ENCODE results near the gene CFAP46.

The CFAP46 gene

DNA sequence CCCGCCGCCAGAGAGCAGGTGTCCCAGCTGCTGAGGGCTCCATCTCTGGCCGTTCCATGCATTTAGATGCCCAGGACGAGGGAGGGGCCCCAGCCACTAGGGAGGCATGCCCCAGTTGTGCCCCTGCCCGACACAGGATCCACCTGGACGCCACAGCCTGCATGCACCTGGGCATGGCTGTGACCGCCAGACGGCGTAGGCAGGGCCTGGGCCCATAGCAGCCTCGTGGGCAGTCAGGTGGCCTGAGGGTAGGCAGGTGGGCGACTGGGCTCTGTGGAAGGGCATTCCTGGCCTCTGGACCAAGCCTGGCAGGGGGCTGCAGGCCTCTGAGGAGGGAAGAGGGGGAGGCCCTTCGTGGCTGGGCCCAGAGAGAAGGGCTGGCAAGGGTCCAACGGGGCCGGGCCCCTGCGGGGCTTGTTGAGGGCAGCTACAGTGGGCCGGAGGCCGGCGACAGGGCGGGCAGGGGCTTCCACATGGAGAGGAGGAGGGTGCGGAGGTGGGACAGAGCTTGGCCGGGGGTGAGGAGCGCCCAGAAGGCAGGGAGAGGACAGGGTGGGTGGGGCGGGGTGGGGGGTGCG is 80.4 kb downstream of the CFAP46 start:
- no peak for DNase-seq (ENCODE audit: low spot score)

DNA sequence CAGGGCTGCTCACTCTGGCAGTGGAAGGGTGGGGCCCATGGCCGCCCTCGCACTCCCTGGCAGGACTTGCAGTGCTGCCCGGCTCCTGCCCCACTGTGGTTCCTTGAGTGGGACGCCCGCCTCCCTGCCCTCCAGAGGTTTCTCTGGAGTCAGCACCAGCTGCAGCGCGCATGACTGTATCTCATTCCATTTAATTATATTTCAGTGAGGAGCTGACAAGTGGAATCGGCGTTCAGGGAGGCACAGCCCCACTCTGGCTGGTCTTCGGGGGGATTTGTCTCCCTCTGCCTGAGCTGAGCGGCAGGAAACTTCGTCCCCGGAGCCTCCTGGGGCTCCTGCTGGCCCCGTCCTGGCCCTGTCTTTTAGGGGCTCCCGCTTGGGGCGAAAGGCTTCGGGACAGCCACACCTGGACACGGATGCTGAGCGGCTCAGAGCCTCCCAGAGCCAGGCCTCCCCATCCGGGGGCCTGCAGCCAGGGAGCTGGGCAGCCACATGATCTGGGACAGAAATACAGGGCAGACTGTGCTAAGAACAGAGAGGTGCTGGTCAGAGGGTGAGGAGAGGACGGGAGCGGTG is 81.2 kb downstream of the CFAP46 start:
- no peak for DNase-seq (ENCODE audit: low spot score)

DNA sequence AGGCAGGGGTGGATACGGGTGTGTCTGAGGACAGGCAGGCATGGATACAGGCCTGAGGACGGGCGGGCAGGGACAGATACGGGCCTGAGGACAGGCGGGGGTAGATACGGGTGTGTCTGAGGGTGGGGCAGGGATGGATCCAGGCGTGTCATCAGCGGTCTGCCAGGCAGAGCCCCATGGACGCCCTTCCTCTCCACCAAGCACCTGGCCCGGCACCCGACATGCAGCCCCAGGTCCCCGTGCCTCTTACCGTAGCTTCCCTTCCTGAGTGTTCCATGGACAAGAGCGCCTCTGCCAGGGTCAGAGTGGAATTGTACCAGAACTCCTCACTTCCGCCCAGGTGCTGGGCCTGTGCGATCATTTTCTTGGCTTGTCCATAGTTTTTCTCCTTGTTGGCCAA is 81.8 kb downstream of the CFAP46 start:
- no peak for DNase-seq (ENCODE audit: low spot score)

DNA sequence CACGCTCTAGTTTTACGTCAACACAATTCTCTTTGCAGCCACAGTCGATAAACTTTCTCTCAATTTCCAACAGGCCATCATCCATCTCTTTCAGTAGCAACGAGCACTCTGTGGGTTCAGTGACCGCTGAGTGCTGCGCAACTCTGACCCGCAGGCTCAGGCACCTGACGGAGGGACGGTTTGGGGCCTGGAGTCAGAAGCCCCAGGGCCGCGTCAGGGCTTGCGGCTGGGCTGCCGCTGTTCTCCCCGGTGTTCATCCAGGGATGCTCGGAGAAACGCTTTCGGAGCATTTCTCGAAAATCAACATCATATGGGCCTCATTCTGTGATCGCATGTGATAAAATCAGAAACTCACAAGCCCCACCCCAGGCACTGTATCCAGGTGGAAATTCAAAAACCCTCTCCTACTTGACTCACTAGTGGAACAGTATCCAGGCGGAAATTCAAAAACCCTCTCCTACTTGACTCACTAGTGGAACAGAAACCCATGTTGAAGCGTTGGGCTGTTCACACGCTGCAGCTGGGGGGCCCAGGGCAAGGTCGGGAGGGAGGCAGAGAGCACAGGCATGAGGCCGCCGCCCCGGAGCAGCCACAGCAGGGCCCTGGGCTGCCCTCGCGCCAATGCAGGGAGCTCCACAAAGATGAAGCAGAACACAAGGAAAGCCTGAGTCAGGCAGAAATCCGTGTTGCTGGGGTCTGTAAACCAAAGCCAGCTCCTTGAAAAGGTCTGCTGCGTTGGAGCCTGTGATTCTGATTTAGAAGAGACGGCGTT is 83.1 kb downstream of the CFAP46 start:
- DNase-seq (ENCODE audit: low spot score), result no peak

DNA sequence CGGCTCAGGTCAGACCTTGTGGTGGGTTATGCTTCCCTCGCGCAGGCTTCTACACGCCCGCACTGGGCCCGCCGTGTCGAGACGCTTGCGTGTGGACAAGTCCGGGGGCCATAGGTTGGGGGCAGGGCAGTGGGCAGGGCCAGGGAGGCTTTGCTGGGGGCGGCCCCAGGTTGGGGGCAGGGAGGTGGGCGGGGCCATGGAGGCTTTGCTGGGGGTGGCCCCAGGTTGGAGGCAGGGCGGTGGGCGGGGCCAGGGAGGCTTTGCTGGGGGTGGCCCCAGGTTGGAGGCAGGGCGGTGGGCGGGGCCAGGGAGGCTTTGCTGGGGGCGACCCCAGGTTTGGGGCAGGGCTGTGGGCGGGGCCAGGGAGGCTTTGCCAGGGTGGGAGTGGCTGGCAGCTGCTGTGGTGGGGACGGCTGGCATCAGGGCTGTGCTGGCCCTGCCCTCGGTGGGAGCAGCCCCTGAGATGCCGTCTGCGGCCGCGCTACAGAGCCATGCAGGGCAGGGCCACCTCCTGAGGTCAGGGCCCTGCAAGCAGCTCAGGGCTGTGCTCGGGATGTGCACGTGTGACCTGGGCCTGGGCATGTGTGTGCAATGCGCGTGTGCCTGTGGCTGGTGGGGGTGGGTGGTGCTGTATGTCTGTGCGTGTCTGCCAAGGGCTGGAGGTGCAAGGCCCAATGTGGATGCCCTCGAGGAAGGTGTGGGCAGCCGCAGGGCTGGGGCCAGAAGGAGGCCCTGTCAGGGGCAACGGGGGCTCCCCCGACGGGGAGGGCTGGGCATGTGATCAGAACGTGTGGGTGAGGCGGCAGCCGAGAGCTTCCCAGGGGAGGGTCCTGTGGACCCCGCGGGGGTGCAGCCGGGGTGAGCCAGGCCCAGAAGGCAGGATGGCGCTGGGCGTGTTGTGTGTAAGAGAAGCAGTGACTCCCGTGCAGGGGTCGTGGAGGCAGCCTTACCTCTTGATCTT is 84.0 kb downstream of the CFAP46 start:
- DNase-seq (ENCODE audit: low spot score), result no peak

DNA sequence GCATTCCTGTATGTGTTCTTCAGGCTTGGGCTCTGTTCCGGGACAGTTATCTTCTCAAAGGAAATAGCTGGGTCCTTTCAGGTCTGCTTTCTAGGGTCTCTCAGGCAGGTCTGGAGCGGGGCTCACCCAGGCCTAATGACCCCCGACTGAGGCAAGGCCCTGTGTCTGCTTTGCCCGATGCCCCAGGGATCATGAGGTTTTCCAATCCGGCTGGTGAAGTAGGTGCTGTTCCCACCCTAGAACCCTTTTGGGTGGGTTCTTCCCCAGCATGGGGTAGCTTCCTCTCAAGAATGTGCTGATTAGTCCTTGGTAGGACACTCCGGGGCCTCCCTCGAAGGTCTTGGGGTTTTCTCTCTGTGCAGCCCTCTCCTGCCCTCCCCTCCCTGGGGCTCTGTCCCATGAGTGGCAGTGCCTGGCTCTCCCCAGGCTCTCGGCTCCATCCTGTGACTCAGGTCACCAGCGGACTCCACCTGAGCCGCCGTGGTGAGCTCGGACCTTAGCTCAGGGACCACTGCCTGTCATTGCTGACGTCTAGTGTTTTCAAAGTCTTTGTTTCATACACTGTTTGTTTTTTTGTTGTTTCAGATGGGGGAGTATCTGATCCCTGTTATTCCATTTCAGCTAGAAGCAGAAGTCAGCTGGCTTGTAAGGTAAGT is 85.4 kb downstream of the CFAP46 start:
- DNase-seq (ENCODE audit: low spot score), result no peak

DNA sequence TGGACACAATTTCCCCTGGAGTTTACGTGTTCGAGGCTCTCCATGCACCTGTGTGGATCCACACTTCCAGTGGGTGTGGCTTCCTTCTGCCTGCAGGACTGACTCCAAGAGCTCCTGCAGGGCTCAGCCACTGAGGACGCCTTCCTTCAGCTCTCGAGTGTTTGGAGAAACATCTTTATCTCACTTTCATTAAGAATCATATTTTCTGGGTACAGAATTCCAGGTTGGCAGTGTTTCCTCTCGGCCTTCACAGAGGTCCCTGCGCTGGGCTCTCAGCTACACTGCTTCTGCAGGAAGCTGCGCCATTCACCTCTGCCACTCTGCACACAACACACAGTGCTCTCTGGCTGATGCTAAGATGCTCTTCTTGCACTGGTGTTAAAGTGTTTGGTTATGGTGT is 86.5 kb downstream of the CFAP46 start:
- DNase-seq (ENCODE audit: low spot score), result no peak

DNA sequence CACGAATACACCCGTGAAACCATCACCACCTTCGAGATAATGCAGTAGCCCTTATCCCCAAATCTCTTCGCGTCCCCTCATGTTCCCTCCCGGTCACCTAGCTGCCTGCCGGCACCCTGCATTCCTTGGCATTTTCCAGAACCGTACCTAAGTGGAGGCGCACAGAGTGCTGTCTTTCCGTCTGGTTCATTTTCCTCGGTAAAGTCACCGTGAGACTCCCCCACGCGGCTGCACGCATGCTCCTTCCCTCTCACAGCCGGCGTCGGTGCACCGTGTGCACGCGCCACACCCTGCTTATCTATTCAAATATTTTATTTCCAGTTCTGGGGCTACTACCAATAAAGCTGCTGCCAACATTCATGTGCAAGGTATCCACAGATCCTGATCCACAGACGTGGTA is 90.9 kb downstream of the CFAP46 start:
- no peak for DNase-seq (ENCODE audit: low spot score)

DNA sequence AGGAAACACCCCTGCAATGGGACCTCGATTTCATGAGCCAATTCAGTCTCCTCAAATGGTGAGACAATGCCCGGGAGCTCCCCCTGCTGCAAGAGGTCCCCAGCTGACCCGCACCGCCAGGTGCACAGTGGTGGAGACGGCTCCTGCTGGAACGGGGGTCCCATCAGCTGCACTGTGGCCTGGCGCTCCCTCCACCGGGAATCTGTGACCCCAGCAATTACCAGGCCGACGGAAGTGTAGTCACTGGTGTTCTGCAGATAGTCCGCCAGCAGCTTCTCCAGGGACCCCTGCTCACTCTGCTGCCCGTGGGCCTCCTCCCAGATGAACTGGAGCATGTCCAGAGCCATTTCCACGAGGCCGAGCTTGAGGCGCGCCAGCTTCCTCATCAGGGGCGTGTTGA is 91.5 kb downstream of the CFAP46 start:
- no peak for DNase-seq (ENCODE audit: low spot score)

DNA sequence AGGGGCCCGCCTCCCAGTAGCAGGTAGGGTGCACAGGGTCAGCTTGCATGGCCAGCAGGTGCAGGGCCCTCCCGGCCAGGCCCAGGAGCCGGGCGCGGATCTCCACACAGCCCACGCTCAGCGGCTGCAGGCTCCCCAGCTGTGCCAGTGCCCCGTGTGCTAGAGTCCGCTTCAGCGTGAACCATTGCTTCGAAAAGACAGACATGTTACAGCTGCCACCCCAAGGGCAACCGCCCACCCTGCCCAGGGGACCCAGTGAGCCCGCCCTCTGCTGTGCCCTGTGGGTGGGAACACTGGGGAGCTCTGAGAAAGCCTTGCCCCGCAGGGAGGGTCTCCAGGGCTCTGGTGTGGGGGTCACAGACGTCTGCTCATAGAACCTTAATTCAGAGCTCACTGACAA is 92.1 kb downstream of the CFAP46 start:
- DNase-seq (ENCODE audit: low spot score), result no peak

DNA sequence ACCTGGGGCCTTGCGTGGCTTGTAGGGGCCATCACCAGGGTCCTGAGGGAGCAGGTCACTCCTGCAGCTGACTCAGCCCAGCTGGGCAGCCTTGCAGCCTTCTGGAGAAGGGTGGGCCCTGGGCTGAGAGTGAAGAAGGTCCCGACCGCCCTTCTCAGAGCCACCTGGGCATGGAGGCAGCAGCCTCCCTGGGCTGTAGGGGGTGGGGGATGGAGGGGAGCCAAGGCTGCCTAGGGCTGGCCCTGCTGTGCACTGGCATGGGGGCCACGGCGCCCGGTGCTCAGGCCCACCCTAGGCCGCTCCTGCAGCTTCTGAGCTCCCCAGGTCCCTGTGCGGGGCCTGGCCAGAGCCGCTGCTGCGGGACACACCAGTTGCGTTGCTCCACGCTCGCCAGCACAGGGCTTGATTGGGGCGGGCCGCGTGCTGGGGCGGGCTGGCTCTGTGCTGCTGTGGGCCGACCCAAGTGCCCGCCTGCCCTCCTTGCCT is 92.8 kb downstream of the CFAP46 start:
- DNase-seq (ENCODE audit: low spot score), result no peak

DNA sequence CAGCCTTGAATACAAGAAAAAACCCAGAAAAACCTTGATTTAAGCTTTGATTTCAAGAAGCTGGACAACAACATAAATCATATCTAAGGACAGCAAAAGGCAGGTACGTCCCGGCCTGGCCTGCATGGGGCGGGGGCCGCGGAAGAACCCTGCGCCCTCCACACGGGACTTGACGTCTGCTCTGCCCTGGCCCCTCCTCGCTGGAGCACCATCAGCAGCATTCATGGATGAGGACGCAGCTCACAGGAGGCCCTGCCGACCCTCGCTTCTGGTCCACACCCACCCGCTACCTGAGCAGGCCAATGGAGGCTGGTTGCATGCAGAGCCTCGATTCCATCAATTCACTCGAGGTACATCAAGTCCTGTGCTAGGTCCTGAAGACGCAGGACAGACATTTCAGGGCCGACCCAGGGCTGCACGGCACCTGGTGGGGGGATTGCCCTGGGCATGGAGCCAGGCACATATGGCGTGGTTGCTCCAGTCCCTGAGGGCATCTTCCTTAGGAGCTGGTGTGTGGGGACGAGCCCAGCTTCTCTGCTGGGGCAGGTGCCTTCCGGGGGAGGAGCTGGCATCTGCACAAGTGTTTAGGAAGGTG is 93.3 kb downstream of the CFAP46 start:
- no peak for DNase-seq (ENCODE audit: low spot score)

DNA sequence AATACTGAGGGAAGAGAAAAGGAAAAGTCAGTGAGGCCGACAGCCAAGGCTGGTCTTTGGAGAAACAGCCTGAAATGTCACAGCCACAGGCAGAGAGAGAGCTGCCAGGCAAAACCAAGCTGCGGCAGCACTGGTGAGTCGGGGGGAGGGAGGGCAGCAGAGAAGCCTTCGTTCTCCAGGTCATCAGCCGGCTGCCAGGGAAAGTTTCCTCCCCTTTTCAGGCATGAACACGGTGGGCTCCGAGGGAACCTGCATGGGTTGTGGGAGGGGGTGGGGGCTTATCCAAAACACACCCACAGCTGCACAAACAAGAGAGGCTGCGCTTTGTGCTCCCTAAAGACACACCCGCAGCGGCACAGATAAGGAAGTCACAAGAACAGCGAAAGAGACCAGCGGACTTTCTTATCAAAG is 94.1 kb downstream of the CFAP46 start:
- DNase-seq (ENCODE audit: low spot score), result no peak

DNA sequence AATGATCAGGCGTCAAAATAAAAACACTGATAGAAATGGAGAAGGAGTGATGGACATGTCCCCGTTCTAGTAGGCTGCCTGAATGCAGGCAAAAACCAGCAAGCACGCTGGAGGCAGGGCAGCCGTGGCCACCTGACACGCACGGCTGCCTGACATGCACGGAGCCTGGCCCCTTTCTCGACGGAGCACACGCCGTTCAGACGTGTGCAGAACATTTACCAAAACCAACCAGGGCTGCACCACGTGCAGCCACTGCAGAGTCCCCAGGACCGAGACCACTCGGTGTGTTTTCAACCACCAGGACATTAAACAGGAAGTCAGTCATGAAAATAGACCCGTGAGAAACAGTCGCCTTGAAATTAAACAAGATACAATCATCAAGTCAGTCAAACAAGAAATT is 94.5 kb downstream of the CFAP46 start:
- no peak for DNase-seq (ENCODE audit: low spot score)

DNA sequence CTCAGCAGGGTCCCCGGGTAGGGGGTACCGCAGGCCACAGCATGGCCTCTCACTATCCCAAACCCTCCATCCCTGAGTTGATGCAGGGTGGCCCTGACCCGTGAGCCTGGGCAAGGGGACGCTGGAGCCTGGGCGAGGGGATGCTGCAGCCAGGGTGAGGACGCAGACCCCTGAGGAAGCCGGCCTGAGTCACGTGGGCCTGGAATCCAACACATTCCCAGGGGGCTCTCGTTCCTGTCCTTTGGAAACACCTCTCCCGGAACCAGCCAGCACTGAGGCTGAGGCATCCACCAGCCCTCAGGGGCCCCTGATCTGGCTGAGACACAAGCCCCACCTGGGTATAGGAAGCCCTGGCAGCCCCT is 95.0 kb downstream of the CFAP46 start:
- DNase-seq (ENCODE audit: low spot score), result no peak

DNA sequence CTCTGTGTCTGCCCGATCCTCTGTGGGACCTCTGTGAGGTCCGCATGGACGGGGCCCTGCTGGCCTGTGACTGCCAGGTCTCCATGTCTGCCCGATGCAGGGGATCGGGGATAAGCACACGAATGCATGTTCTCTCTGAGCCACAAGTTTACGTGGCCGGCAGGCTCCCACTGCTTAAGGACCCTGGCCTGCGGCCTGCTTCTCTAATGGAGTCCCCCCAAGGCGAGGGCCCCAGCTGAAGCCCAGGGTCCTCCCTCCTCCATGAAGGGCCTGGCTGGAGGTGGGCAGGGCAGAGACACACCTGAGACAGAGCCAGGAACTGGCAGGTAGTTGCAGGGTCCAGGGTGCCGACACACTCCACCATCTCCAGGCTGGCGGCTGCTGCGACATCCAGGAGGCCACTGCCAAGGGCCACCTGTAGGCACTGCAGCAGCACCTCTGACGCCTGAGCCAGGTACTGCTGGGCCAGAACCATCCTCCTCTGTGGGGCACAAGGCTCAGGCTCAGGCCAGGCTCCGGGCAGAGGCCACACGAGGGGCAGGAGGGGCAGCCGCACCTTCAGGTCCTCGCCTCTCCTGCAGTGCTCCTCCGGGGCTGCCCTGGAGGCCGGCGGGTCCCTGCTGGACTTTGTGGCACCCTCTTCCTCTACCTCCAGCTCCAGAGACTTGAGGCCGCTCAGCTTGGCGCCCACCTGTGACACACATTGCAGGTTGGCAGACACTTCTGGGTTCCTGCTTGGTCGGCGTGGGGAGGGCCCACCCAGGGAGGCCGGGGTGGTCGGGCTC is 95.5 kb downstream of the CFAP46 start:
- no peak for DNase-seq (ENCODE audit: low spot score)

DNA sequence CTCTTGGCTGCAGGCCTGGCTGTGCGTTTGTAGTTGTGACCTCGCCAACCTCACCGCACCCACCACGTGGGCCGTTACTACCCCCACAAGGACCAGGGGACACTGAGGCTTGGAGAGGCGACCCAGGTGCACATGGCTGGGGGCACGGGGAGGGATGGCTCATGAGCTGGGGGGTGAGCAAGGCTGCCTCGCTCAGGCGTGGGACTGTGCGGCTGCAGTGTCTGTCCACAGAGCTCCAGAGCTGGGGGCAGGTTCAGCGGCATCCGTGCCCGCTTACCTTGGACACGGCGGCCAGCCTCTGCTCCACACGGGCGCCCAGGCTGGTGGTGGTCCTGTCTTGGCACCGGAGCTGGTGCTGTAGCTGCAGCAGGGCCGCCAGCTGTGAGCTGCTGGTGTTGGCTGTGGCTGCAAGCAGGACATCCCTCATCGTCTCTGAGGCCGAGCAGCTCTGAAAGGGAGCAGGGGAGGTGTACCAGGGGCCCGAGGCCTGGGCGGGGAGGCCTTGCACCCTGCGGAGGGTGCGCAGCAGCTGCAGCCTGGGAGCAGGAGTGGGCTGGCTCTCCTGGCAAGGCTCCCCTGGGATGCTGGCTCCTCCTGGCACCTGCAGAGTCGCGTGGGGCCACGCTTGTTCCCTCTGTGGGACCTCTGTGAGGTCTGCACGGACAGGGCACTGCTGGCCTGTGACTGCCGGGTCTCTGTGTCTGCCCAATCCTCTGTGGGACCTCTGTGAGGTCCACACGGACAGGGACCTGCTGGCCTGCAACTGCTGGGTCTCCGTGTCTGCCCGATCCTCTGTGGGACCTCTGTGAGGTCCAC is 96.4 kb downstream of the CFAP46 start:
- DNase-seq (ENCODE audit: low spot score), result no peak

DNA sequence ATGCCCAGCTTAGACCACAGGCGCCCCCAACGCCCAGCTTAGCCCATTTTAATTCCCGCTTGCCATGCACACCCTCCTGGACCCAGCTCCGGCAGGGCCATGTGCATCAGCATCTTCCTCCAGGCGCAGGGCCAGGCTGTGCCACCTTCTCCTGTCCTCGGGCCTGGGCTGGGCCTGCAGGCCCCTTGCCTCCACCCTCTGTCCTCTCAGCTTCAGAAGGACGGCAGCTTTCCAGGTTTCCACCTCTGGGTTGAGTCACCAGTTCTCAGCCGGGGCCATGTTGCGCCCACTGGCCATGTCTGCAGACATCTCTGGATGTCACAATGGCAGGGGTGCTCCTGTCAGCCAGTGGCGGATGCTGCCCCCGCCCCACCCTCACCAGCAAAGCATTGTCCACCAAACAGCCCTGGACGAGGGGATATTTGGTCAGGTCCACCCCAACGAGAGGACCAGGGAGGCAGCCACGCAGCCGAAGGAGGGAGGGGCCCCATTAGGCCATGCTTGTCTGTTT is 97.3 kb downstream of the CFAP46 start:
- DNase-seq (ENCODE audit: low spot score), result no peak

DNA sequence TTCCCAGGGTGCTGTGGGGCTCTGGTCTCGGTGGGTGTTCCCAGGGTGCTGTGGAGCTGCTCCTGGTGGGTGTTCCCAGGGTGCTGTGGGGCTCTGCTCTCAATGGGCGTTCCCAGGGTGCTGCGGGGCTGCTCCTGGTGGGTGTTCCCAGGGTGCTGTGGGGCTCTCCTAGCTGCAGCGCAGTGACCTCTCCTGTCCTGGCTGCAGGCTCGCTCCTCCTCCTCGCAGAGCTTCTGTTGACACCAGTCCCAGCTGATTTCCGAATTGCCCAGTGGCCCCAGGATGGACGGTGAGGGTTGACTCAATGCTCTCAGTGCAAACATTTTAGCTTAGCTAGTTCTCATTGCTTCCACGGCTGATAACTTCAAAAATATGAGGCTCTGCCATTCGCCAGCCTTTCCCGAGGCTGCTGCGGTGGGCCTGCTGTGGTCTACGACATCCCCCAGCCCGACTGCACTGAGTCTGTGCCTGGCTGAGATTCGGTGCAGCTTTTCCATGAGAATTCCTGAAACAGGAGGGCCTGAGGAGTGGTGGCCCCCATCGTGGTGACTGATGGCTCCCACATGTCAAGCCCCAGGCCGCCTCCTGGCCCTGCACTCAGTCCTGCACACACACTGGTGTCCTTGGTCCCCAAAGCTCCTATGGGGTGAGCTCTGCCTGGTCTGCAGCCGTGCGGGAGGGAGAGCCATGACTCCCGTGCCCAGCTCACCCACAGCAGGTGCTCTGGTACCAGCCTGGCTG is 98.1 kb downstream of the CFAP46 start:
- DNase-seq (ENCODE audit: low spot score), result no peak
